ENCODE results near the gene EIF4A3.

The EIF4A3 gene

GRCh38 chr17:80147035-80147822, at the start of gene EIF4A3:
EIF4A3 (minus strand) TSS chr17:80147128; CDS start chr17:80146961, 167 bp downstream.
- peak; percentile 84 for DNase-seq

GRCh38 chr17:80196652-80197051, 49.7 kb upstream of the EIF4A3 start:
- no peak for DNase-seq

GRCh38 chr17:80195671-80196529, 49.0 kb upstream of the EIF4A3 start:
- no peak for DNase-seq

GRCh38 chr17:80195141-80195540, 48.2 kb upstream of the EIF4A3 start:
- DNase-seq, result no peak

- no peak for DNase-seq
Measured at GRCh38 chr17:80191865-80192661, 45.1 kb upstream of the EIF4A3 start.

GRCh38 chr17:80191192-80191591, 44.3 kb upstream of the EIF4A3 start:
- DNase-seq, result no peak

- DNase-seq, result no peak
Measured at GRCh38 chr17:80190716-80191115, 43.8 kb upstream of the EIF4A3 start.

GRCh38 chr17:80189611-80190010, 42.7 kb upstream of the EIF4A3 start:
- DNase-seq, result no peak

- DNase-seq, result no peak
Measured at GRCh38 chr17:80187515-80187941, 40.6 kb upstream of the EIF4A3 start.

GRCh38 chr17:80187090-80187489, 40.2 kb upstream of the EIF4A3 start:
- no peak for DNase-seq

GRCh38 chr17:80185968-80186367, 39.0 kb upstream of the EIF4A3 start:
- no peak for DNase-seq

- no peak for DNase-seq
Measured at GRCh38 chr17:80184423-80184714, 37.4 kb upstream of the EIF4A3 start.

GRCh38 chr17:80183581-80184422, 36.9 kb upstream of the EIF4A3 start:
- no peak for DNase-seq

GRCh38 chr17:80182845-80183223, 35.9 kb upstream of the EIF4A3 start:
- DNase-seq, result no peak

- no peak for DNase-seq
Measured at GRCh38 chr17:80182118-80182844, 35.4 kb upstream of the EIF4A3 start.

GRCh38 chr17:80181431-80181830, 34.5 kb upstream of the EIF4A3 start:
- no peak for DNase-seq

GRCh38 chr17:80180192-80180591, 33.3 kb upstream of the EIF4A3 start:
- DNase-seq, result no peak

GRCh38 chr17:80177986-80178595, 31.2 kb upstream of the EIF4A3 start:
- no peak for DNase-seq

GRCh38 chr17:80176757-80177156, 29.8 kb upstream of the EIF4A3 start:
- no peak for DNase-seq

- no peak for DNase-seq
Measured at GRCh38 chr17:80173916-80174315, 27.0 kb upstream of the EIF4A3 start.

GRCh38 chr17:80173126-80173525, 26.2 kb upstream of the EIF4A3 start:
- no peak for DNase-seq

Data from DMS79 (cell line).